CMK (cell line): ENCODE results near the gene TRPC5OS.

Source experiments
- DNase-seq: peaks from one replicate; pipeline ENCODE4 v3.0.0-alpha.2; 2010; ENCODE audit warnings: low read depth

Gene TRPC5OS

DNA sequence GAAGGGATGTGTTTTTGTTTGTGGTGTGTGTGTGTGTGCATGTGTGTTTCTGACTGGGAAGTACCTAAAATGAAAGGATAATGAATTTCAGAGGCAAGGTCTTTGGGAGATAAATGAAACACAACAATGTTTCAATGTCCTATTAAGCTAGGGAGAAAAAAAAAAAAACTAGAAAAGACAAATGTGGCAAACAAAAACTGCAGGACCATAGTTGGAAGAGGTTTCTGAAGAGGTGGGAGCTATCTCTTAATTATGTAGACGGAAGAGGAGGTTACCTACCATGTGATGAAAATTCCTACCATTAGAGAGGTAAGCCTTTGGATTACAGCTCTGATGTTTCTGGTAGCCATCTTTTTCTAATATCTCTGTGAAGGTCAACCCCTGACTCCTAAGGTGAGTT lies at the start of gene TRPC5OS:
Gene TRPC5OS (plus strand): TSS at position 301 of the 400 bp plus-strand sequence. CDS start 25,669 bp downstream, outside the sequence.
- DNase-seq, result no peak

- DNase-seq, result no peak
Measured at GRCh38 chrX:111829345-111829744, 46.6 kb upstream of the TRPC5OS start.

DNA sequence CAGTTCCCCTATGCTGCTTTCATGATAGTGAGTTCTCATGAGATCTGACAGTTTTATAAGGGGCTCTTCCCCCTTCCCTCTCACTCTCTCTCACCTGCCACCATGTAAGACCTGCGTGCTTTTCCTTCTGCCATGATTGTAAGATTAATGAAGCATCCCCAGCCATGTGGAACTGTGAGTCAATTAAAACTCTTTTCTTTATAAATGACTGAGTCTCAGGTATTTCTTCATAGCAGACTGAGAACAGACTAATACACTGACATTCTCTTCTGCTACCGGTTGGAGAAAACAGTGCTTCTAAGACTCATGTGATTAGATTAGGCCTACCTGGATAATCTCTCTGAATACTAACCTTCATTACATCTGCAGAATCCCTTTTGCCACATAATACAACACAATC lies 45.4 kb upstream of the TRPC5OS start:
- DNase-seq, result no peak

- no peak for DNase-seq
Measured at GRCh38 chrX:111831343-111831742, 44.6 kb upstream of the TRPC5OS start.

DNA sequence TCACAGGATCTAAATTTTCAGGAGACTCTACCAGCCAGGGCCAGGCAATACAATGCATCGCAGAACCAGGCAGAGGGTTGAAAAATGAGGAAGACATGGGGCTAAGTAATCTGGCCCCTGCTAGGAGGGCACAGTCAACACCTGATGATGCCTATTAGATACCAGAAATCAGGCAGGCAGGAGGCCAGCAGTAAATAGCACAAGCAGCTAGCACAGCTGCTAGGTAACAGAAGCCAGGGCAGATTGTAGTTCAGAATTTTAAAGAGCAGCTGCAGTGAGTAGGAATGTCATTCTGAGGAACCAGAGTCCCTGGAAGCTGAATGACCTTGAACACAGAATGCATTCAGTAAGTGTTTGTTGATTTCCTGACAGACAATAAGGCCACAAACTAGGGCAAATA lies 38.8 kb upstream of the TRPC5OS start:
- no peak for DNase-seq

GRCh38 chrX:111847491-111848133 lies 28.4 kb upstream of the TRPC5OS start:
- DNase-seq, result no peak

- DNase-seq, result no peak
Measured at GRCh38 chrX:111848541-111848940, 27.4 kb upstream of the TRPC5OS start.

DNA sequence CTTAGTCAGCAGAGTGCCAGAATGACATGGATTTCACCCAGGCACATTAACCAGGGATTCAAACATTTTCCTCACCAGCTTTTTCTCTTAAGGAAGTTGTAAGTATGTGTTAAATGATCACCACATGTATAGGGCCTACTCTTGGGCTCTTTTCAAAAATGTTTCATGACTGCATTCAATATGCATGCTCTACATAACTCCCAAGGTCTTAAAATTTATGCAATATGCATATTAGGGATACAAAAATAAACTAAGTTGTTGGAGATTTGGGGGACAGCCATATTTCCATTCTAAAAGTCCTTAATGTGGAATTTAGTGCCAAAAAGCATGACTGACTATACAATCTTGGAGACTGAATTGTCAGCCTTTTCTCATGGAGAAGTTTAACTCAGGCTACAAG lies 25.0 kb upstream of the TRPC5OS start:
- no peak for DNase-seq

GRCh38 chrX:111854556-111855490 lies 21.2 kb upstream of the TRPC5OS start:
- DNase-seq, result no peak

GRCh38 chrX:111857534-111858060 lies 18.4 kb upstream of the TRPC5OS start:
- DNase-seq, result no peak

DNA sequence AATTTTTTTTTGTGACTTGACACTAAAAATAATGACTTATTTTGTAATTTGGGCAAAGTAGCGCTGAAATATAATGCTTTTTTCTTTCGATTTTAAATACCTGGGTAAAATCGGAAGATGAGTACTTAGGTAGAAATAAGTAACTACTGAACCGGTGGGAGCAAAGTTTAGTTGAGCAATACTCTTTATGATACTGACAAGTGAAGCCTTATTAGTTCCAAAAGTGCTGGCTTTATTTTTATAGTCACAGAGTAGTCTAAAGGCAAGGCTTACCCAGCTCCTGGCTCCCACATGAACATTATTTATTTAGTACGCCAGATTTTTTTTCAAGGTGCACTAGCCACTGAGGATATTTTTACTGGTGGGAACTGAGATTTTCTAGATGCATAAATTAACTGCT lies 14.4 kb upstream of the TRPC5OS start:
- no peak for DNase-seq

DNA sequence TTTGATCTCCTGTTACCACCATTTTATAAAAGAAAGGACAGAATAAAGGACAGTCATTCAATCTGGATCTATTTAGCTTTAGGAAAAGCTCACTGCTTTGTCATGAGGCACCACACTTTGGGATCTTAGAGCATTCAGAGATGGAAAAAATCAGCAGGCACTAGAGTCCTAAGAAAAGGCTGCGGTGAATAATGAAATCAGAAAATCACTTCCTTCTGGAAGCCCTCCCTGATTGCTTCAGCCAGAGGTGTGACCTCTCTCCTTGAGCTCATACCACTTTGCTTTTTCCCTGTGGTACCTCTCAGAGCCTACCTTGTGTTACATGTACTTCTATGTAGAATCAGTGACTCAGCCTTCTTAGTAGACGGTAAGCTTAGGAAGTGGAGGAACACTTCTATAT lies 8.7 kb upstream of the TRPC5OS start:
- no peak for DNase-seq

GRCh38 chrX:111868726-111869638 lies 7.0 kb upstream of the TRPC5OS start:
- no peak for DNase-seq

DNA sequence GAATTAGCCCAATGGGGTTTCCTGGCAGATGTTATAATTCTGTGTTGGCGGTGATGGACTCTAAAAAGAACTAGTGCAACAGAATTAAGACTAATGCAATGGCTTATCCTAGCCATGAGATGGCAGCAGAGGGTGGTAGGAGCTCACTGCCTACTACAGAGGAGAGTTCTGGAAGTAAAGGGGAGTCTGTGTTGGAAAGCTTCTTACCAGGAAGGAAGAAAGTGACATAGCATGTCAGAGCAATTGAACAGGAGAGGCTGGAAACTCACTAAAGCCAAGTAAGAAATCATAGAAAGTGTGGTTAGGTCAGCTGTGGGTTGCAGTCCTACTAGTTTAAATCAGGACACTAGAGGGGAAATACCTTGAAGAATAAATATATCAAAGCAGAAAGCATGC lies 6.3 kb upstream of the TRPC5OS start:
- no peak for DNase-seq

GRCh38 chrX:111874241-111874640 lies 1.7 kb upstream of the TRPC5OS start:
- no peak for DNase-seq

- DNase-seq, result no peak
Measured at GRCh38 chrX:111876646-111877045, 665 bp downstream of the TRPC5OS start.

GRCh38 chrX:111877681-111878080 lies 1.7 kb downstream of the TRPC5OS start:
- no peak for DNase-seq

DNA sequence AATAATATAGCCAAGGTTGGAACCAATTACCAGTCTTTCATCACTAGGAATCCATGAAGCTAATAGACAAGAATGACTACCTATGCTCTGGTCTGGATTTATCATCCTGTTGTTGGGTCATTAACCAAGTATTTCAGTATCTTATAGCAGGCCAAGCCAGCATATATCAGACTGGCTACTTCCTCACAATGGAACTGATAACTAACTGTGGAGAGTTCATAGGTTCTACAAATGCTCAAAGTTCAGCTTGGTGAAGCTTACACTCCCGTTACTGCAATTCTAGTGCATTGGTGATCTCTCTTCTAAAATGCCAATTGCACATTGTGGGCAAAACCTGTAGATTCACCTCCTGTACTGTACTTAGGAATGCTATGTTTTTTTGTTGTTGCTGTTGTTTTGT lies 4.8 kb downstream of the TRPC5OS start:
- DNase-seq, result no peak

GRCh38 chrX:111881715-111882114 lies 5.7 kb downstream of the TRPC5OS start:
- no peak for DNase-seq

DNA sequence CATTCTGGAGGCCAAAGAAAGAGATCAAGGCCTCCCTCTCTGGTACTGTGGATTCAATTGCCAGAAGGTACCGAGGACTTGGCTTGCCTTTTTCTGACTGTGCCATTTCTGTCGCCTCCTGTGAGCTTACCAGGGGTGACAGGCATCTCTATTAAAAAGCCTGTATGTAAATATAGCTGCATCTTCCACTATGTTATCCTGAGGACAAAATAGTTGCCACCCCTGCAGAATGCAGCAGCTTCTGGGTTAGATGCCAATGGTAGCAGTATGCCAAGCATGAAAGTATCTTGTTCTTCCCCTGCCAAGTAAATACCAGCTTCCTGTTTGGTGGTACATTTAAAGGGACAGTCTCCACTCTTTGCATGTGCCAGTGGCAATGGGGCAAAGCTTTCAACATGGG lies 10.7 kb downstream of the TRPC5OS start:
- no peak for DNase-seq

- no peak for DNase-seq
Measured at GRCh38 chrX:111888600-111888999, 12.6 kb downstream of the TRPC5OS start.

DNA sequence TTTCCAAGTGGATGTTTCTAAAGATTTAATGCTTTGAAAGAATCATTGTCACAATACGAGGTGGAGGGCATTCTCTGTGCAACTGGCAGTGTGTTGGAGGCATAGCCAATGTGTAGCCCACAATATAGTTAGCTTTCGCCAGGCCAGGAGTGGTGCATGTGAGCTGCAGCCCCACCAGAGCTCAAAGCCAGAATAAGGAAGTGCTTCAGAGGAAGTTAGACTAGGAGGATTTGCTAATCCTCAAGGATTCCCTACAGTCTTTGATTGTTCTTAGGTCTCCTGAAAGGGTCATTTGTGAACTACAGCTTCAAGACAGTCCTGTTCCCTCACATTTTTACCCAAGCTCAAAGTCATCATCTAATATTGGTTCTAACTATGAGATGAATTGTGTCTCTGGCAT lies 16.4 kb downstream of the TRPC5OS start:
- DNase-seq, result no peak
